ENCODE measurements around the gene TEX35. TPM values are rescaled to one million over a fixed set of nuclear protein-coding genes. Genes with fewer than 3 reads are reported as not detected.

The TEX35 gene
- total RNA-seq, 4 donors from 2014 or later, result not detected

- Histone ChIP-seq H3K27ac (no peak overlapping the region), H3K9me3 (no peaks in the 10 kb centered on the region), H3K27me3 (no peaks in the 10 kb centered on the region), H3K4me3 (no peak overlapping the region), H3K4me1 (peaks cover 0 to 11% (median 0%) of the 10 kb centered on the region in 3 donors), H3K36me3 (no peaks in the 10 kb centered on the region)
- ATAC-seq, result no peak
- WGBS, 2 donors (ENCODE audit: low coverage in 1 of 2), result 80 to 100% methylated on average over 1 to 3 of the region's 9 CpGs
- no peak for TF ChIP-seq POLR2A (IDR thresholded peaks at IDR 0.05)
- TF ChIP-seq POLR2AphosphoS5 (IDR thresholded peaks at IDR 0.05), result no peak
- no peak for TF ChIP-seq CTCF (IDR thresholded peaks at IDR 0.05)
- no peak for TF ChIP-seq EP300 (IDR thresholded peaks at IDR 0.05)
Observed at GRCh38 chr1:178534137-178534868, 21.4 kb downstream of the TEX35 start.

- Histone ChIP-seq H3K27ac (no peak overlapping the region), H3K9me3 (no peaks in the 10 kb centered on the region), H3K36me3 (no peaks in the 10 kb centered on the region), H3K27me3 (no peaks in the 10 kb centered on the region), H3K4me1 (peaks cover 0 to 11% (median 0%) of the 10 kb centered on the region in 3 donors), H3K4me3 (no peak overlapping the region)
- TF ChIP-seq POLR2AphosphoS5 (IDR thresholded peaks at IDR 0.05) (no peak), CTCF (IDR thresholded peaks at IDR 0.05) (no peak)
- 94% methylated on average over 4 of the region's 5 CpGs; no CpG with 5 or more reads in 1 of the 2 donors for WGBS, 2 donors (ENCODE audit: low coverage in 1 of 2)
- no peak for ATAC-seq
Observed at GRCh38 chr1:178536329-178536728, 23.4 kb downstream of the TEX35 start.

GRCh38 chr1:178536844-178537371 is 24.0 kb downstream of the TEX35 start:
- no peaks in the 10 kb centered on the region for H3K36me3 ChIP-seq
- no peak overlapping the region for H3K27ac ChIP-seq
- peaks cover 0 to 15% (median 3%) of the 10 kb centered on the region in 3 donors for H3K4me1 ChIP-seq
- no peak overlapping the region for H3K4me3 ChIP-seq
- WGBS, 2 donors (ENCODE audit: low coverage in 1 of 2), result 23 to 40% methylated on average over 1 to 2 of the region's 7 CpGs
- peak; percentile 72 for ATAC-seq
- no peaks in the 10 kb centered on the region for H3K27me3 ChIP-seq
- H3K9me3 ChIP-seq, result no peaks in the 10 kb centered on the region
- TF ChIP-seq POLR2AphosphoS5 (IDR thresholded peaks at IDR 0.05) (no peak), POLR2A (IDR thresholded peaks at IDR 0.05) (no peak), CTCF (IDR thresholded peaks at IDR 0.05) (no peak)

- Histone ChIP-seq H3K4me3 (no peak overlapping the region), H3K9me3 (no peaks in the 10 kb centered on the region), H3K27me3 (no peaks in the 10 kb centered on the region), H3K4me1 (peaks cover 0 to 12% (median 4%) of the 10 kb centered on the region in 3 donors), H3K27ac (no peak overlapping the region), H3K36me3 (no peaks in the 10 kb centered on the region)
- 59 to 96% methylated on average over 4 to 5 of the region's 20 CpGs for WGBS, 2 donors (ENCODE audit: low coverage in 1 of 2)
- ATAC-seq, result no peak
- TF ChIP-seq POLR2AphosphoS5 (IDR thresholded peaks at IDR 0.05) (no peak), EP300 (IDR thresholded peaks at IDR 0.05) (no peak), CTCF (IDR thresholded peaks at IDR 0.05) (no peak), POLR2A (IDR thresholded peaks at IDR 0.05) (no peak)
Observed at GRCh38 chr1:178537382-178538090, 24.6 kb downstream of the TEX35 start.
